Activated B cell treated with CpG ODN at 0.5 μM for 24 hours (primary cell): Measurements from ENCODE around the gene C1orf174. TPM values are rescaled to one million over a fixed set of nuclear protein-coding genes. Genes with fewer than 3 reads are reported as not detected.

Experiments
- ATAC-seq: fragments of 200-7000 bp; cut with Tn5 transposase; one replicate; pipeline ENCODE4 v1.10.0; 2021; ENCODE audit warnings: low read depth, mild to moderate bottlenecking, moderate library complexity
- CTCF ChIA-PET: fragments of 350-600 bp; sonication (Branson Sonifier 250); formaldehyde crosslinking; loops from one replicate; lab custom pipeline; 2021; ENCODE audit warnings: antibody characterized with exemption; lab: Charles Lee
- POLR2A ChIA-PET: fragments of 350-600 bp; sonication (Branson Sonifier 250); formaldehyde crosslinking; loops from one replicate; lab custom pipeline; 2021; ENCODE audit warnings: antibody characterized with exemption; lab: Charles Lee
- DNase-seq: peaks from one replicate; pipeline ENCODE4 v3.0.0; 2022
- H3K27ac Mint-ChIP-seq: one replicate; pipeline ENCODE4 v1.8.0; 2020; ENCODE audit warnings: mixed read lengths
- H3K27me3 Mint-ChIP-seq: one replicate; pipeline ENCODE4 v1.8.0; 2021; ENCODE audit warnings: mixed read lengths
- H3K36me3 Mint-ChIP-seq: one replicate; pipeline ENCODE4 v1.8.0; 2021; ENCODE audit warnings: low read depth, mixed read lengths
- H3K4me1 Mint-ChIP-seq: one replicate; pipeline ENCODE4 v1.8.0; 2021; ENCODE audit warnings: mixed read lengths
- H3K4me3 Mint-ChIP-seq: one replicate; pipeline ENCODE4 v1.8.0; 2020; ENCODE audit warnings: mild to moderate bottlenecking, mixed read lengths
- H3K9me3 Mint-ChIP-seq: one replicate; pipeline ENCODE4 v1.8.0; 2020; ENCODE audit warnings: mixed read lengths
- intact Hi-C: fragments of 100-400 bp; cut with micrococcal nuclease; formaldehyde crosslinking; loops from one replicate; pipeline ENCODE4 v1.15.1; 2024
- total RNA-seq: library from RNA; stranded (reverse); gene quantifications from 2 replicates; pipeline ENCODE4 v1.2.3, GENCODE V29; 2022
- TF ChIP-seq, protein P1 (sequence below): fragments of 200-600 bp; IDR thresholded peaks from one replicate; pipeline ENCODE4 v1.8.0; 2022; ENCODE audit warnings: antibody characterized with exemption, mild to moderate bottlenecking

C1orf174 gene
- total RNA-seq, 1 donor from 2014 or later: 27.5 TPM

- intact Hi-C loops: loop anchor here (10.0 kb wide), 2 partner anchors 1264 to 1324 kb away; partner anchors contain the start of gene PRXL2B
- DNase-seq: no peak
- Mint-ChIP-seq H3K4me3 (no peak overlapping the region), H3K9me3 (no peaks in the 10 kb centered on the region), H3K27ac (no peak overlapping the region), H3K36me3 (no peaks in the 10 kb centered on the region), H3K27me3 (peaks cover 3% of the 10 kb centered on the region), H3K4me1 (peaks cover 23% of the 10 kb centered on the region)
- ATAC-seq: no peak
- POLR2A ChIA-PET: no interaction called here
- CTCF ChIA-PET: interaction anchor here (0.7 to 1.2 kb wide), 2 partner anchors 139 to 189 kb away, joined by 3 to 4 read pairs; no protein-coding TSS in a partner anchor
- TF ChIP-seq, protein P1, sequence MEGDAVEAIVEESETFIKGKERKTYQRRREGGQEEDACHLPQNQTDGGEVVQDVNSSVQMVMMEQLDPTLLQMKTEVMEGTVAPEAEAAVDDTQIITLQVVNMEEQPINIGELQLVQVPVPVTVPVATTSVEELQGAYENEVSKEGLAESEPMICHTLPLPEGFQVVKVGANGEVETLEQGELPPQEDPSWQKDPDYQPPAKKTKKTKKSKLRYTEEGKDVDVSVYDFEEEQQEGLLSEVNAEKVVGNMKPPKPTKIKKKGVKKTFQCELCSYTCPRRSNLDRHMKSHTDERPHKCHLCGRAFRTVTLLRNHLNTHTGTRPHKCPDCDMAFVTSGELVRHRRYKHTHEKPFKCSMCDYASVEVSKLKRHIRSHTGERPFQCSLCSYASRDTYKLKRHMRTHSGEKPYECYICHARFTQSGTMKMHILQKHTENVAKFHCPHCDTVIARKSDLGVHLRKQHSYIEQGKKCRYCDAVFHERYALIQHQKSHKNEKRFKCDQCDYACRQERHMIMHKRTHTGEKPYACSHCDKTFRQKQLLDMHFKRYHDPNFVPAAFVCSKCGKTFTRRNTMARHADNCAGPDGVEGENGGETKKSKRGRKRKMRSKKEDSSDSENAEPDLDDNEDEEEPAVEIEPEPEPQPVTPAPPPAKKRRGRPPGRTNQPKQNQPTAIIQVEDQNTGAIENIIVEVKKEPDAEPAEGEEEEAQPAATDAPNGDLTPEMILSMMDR: no peak
These were observed 8.9 kb upstream of the C1orf174 start for GRCh38 chr1:3908886-3909517.

DNA sequence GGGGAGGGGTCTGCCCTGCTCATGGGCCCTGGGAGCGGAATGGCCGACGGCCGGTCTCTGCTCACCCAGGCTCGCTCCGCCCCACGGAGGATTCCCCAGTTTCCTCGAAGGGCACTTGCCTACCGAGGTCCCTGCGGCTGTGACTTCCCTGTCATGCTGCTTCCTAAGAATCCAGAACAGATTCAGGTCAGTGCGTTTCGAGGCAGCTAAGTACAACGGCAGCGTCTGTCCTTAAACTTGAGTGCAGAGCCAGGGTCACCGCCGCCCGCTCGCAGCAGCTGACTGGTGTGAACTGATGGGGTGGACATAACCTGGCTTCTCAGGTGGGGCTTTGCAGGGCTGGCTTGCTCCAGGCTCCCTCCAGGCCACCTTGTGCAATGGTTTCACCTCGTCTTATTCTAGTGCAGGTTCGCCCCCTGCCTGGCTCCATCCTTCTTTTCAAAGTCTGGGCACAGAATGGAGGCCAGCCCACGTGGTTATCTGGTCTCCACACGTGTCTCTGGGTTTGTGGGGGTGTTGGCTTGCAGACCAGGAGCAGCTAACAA, 7.6 kb upstream of the C1orf174 start:
- Mint-ChIP-seq H3K27ac (no peak overlapping the region), H3K27me3 (peaks cover 3% of the 10 kb centered on the region), H3K9me3 (no peaks in the 10 kb centered on the region), H3K36me3 (no peaks in the 10 kb centered on the region), H3K4me3 (no peak overlapping the region), H3K4me1 (peaks cover 26% of the 10 kb centered on the region)
- ChIA-PET POLR2A (no interaction called here), CTCF (interaction anchor here (1.0 kb wide), 1 partner anchor 128 kb away, joined by 4 read pairs; no protein-coding TSS in a partner anchor)
- no peak for ATAC-seq
- TF ChIP-seq, protein P1: no peak
- intact Hi-C loops: loop anchor here (10.0 kb wide), 2 partner anchors 1263 to 1323 kb away; partner anchors contain the start of gene PRXL2B
- no peak for DNase-seq

DNA sequence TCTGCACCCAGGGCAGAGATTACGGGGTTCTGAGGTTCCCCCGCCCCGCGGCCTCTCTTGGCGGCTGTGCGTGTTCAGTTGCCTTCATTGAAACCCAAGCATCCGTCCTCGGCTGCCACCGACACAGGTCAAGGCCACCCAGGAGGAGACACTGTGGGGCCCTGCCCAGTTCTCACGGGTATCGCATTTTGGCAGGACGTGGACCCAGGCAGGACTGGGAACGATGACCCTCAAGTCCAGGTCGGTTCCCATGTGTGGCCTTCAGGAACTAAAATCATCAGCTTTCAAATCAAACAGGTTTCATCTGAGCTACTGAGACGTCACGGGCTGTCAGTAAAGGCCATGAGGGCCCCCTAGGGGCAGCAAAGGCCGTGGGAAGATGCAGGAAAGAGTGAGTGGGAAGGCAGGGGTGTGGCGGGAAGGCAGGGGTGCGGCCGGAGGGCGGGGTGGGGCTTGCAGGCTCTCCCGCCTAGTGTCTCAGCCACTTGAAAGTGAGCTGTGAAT, 7.0 kb upstream of the C1orf174 start:
- ChIA-PET POLR2A (no interaction called here), CTCF (interaction anchor here (1.0 kb wide), 1 partner anchor 129 kb away, joined by 4 read pairs; no protein-coding TSS in a partner anchor)
- Mint-ChIP-seq H3K36me3 (no peaks in the 10 kb centered on the region), H3K27me3 (peaks cover 3% of the 10 kb centered on the region), H3K4me3 (no peak overlapping the region), H3K9me3 (no peaks in the 10 kb centered on the region), H3K4me1 (peaks cover 26% of the 10 kb centered on the region), H3K27ac (no peak overlapping the region)
- DNase-seq (no peak), ATAC-seq (no peak)
- intact Hi-C loops: loop anchor here (10.0 kb wide), 2 partner anchors 1262 to 1322 kb away; partner anchors contain the start of gene PRXL2B
- TF ChIP-seq, protein P1: no peak

DNA sequence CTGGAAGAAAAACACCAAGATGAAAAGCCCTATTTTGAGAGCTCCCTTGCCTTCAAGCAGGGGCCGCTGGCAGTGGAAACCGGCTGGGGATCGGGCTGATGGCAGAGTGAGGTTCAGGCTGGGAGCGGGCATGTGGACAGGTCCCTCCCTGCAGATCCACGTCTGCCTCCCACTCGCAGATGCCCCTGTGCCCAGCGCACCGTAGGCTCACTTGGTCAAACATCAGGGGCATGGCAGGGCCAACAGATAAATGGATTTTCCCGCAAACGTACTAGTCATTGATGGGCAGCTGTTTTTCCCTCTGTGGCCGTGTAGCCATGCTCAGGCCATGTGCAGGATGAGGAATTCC, 6.6 kb upstream of the C1orf174 start:
- no peak for DNase-seq
- TF ChIP-seq, protein P1: no peak
- CTCF ChIA-PET: no interaction called here

More for the DNA sequence above, 6.6 kb upstream of the C1orf174 start:
- POLR2A ChIA-PET: no interaction called here
- H3K4me3 Mint-ChIP-seq: no peak overlapping the region
- intact Hi-C loops: loop anchor here (10.0 kb wide), 2 partner anchors 1262 to 1322 kb away; partner anchors contain the start of gene PRXL2B
- H3K36me3 Mint-ChIP-seq: no peaks in the 10 kb centered on the region
- no peaks in the 10 kb centered on the region for H3K9me3 Mint-ChIP-seq
- no peak for ATAC-seq
- H3K4me1 Mint-ChIP-seq: peaks cover 26% of the 10 kb centered on the region
- peaks cover 3% of the 10 kb centered on the region for H3K27me3 Mint-ChIP-seq
- H3K27ac Mint-ChIP-seq: no peak overlapping the region
